ENCODE data around the gene LRRIQ3.
A peak's percentile ranks its signal among the peaks of the same experiment; 100 is the strongest.
"Not testable (repeated sequence)": the region's sequence is repeated elsewhere in the genome, so short reads cannot be mapped to it uniquely, and the experiment has no call there.

Gene LRRIQ3

GRCh38 chr1:74117370-74117769 lies 80.6 kb downstream of the LRRIQ3 start:
- DNase-seq (ENCODE audit: low read depth, low spot score); H3K27ac ChIP-seq: not testable (repeated sequence)

- DNase-seq (ENCODE audit: low read depth, low spot score) = no peak
Measured at GRCh38 chr1:74113333-74113732, 84.6 kb downstream of the LRRIQ3 start.

GRCh38 chr1:74107394-74107793 lies 90.6 kb downstream of the LRRIQ3 start:
- no peak for DNase-seq (ENCODE audit: low read depth, low spot score)
- no peak overlapping the region for H3K27ac ChIP-seq

More at GRCh38 chr1:74113333-74113732, 84.6 kb downstream of the LRRIQ3 start:
- no peak overlapping the region for H3K27ac ChIP-seq

GRCh38 chr1:74091371-74091770 lies 106.6 kb downstream of the LRRIQ3 start:
- DNase-seq (ENCODE audit: low read depth, low spot score) = no peak
- H3K27ac ChIP-seq = no peak overlapping the region

- H3K27ac ChIP-seq = no peak overlapping the region
- no peak for DNase-seq (ENCODE audit: low read depth, low spot score)
Measured at GRCh38 chr1:74083128-74083527, 114.8 kb downstream of the LRRIQ3 start.

GRCh38 chr1:74065081-74065480 lies 132.9 kb downstream of the LRRIQ3 start:
- no peak overlapping the region for H3K27ac ChIP-seq

GRCh38 chr1:74057719-74058118 lies 140.3 kb downstream of the LRRIQ3 start:
- no peak overlapping the region for H3K27ac ChIP-seq
- no peak for DNase-seq (ENCODE audit: low read depth, low spot score)

More at GRCh38 chr1:74065081-74065480, 132.9 kb downstream of the LRRIQ3 start:
- DNase-seq (ENCODE audit: low read depth, low spot score) = no peak

GRCh38 chr1:74053407-74053806 lies 144.6 kb downstream of the LRRIQ3 start:
- H3K27ac ChIP-seq = no peak overlapping the region
- peak; percentile 2 for DNase-seq (ENCODE audit: low read depth, low spot score)

- DNase-seq (ENCODE audit: low read depth, low spot score) = no peak
- no peak overlapping the region for H3K27ac ChIP-seq
Measured at GRCh38 chr1:74050386-74050785, 147.6 kb downstream of the LRRIQ3 start.

GRCh38 chr1:74038042-74038441 lies 159.9 kb downstream of the LRRIQ3 start:
- DNase-seq (ENCODE audit: low read depth, low spot score) = no peak
- no peak overlapping the region for H3K27ac ChIP-seq

- H3K27ac ChIP-seq = no peak overlapping the region
- no peak for DNase-seq (ENCODE audit: low read depth, low spot score)
Measured at GRCh38 chr1:74012583-74012982, 185.4 kb downstream of the LRRIQ3 start.

- DNase-seq (ENCODE audit: low read depth, low spot score) = no peak
- H3K27ac ChIP-seq = no peak overlapping the region
Measured at GRCh38 chr1:74011736-74012135, 186.2 kb downstream of the LRRIQ3 start.

- no peak overlapping the region for H3K27ac ChIP-seq
- DNase-seq (ENCODE audit: low read depth, low spot score) = no peak
Measured at GRCh38 chr1:74010206-74010605, 187.8 kb downstream of the LRRIQ3 start.

- DNase-seq (ENCODE audit: low read depth, low spot score) = no peak
- H3K27ac ChIP-seq = no peak overlapping the region
Measured at GRCh38 chr1:74005533-74005932, 192.4 kb downstream of the LRRIQ3 start.

GRCh38 chr1:74003806-74004205 lies 194.2 kb downstream of the LRRIQ3 start:
- no peak for DNase-seq (ENCODE audit: low read depth, low spot score)
- no peak overlapping the region for H3K27ac ChIP-seq

- H3K27ac ChIP-seq = no peak overlapping the region
- no peak for DNase-seq (ENCODE audit: low read depth, low spot score)
Measured at GRCh38 chr1:73998348-73998959, 199.5 kb downstream of the LRRIQ3 start.

- no peak for DNase-seq (ENCODE audit: low read depth, low spot score)
- H3K27ac ChIP-seq = no peak overlapping the region
Measured at GRCh38 chr1:73980324-73981040, 217.5 kb downstream of the LRRIQ3 start.

- H3K27ac ChIP-seq = no peak overlapping the region
- DNase-seq (ENCODE audit: low read depth, low spot score) = no peak
Measured at GRCh38 chr1:73979684-73980083, 218.3 kb downstream of the LRRIQ3 start.

- H3K27ac ChIP-seq = no peak overlapping the region
- DNase-seq (ENCODE audit: low read depth, low spot score) = no peak
Measured at GRCh38 chr1:73978964-73979363, 219.0 kb downstream of the LRRIQ3 start.

Data from epithelial cell of prostate (primary cell).